ENCODE measurements around the gene ZNF516.
A peak's percentile ranks its signal among the peaks of the same experiment; 100 is the strongest.

ZNF516 gene

GRCh38 chr18:76379226-76380126 is 115.6 kb downstream of the ZNF516 start:
- peak; percentile 12 for DNase-seq

- DNase-seq = no peak
These were observed 116.4 kb downstream of the ZNF516 start for GRCh38 chr18:76378526-76379215.

- no peak for DNase-seq
These were observed 117.7 kb downstream of the ZNF516 start for GRCh38 chr18:76377359-76377756.

- no peak for DNase-seq
These were observed 118.2 kb downstream of the ZNF516 start for GRCh38 chr18:76376668-76377358.

DNA sequence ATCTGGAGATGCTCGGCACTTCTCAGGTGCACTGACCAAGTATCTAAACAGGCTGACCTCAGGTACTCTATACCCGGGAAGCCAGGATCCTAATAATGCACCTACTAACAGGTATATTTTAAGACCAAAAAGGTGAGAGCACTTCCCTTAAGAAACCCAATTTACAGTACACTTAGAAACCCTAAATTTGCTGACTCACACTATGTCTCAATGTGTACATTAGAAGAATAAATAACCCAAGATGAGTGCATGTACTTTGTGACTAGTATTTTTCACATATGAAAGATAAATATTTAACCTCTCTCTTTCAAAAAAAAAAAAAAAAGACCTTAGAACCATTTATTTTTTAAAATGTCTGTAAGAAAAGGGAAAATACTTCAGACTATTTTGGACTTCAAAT is 118.8 kb downstream of the ZNF516 start:
- no peak for DNase-seq

DNA sequence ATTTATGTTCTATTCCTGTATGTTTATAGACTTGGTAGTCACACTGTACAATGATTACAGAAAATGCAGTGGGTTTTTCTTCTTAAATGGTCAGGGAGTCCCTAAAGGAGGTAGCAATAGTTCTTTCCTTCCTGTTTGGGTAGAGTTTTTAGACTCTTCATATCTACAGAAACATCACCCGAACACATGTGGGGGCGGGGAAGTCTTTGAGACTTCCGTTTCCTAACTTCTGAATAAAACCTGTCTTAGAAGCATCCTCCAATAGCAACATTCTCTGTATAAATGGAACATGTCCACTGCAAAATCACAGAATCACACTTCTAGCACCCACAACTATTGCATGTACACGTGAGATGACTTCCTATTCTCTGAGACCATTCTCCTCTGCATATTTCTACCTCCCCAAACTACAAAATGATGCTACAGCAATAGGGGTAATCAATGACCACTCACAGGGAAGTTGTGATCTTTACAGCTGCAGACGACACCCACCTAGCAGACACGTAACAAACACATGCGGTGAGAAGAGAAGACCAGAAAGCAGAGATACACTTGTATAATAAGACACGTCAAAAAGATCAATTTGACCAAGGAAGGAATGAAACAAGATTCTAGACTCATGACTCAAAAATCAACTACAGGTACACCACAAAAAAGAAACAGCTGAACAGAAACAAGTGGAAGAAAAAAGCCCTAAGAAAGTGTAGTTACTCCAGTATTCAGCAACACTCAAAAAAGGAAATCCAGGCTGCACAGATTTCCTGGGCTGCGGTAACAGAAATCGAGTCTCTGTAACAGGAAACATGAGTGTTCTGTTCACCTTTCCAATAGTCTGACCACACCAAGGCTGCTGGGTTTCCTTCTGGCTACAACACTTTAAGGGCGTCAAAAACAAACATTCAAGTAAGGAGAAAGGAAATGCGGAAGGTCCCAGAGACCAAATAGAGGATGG is 120.4 kb downstream of the ZNF516 start:
- no peak for DNase-seq

GRCh38 chr18:76373297-76373696 is 121.7 kb downstream of the ZNF516 start:
- DNase-seq = no peak

GRCh38 chr18:76371301-76372203 is 123.5 kb downstream of the ZNF516 start:
- DNase-seq = no peak

DNA sequence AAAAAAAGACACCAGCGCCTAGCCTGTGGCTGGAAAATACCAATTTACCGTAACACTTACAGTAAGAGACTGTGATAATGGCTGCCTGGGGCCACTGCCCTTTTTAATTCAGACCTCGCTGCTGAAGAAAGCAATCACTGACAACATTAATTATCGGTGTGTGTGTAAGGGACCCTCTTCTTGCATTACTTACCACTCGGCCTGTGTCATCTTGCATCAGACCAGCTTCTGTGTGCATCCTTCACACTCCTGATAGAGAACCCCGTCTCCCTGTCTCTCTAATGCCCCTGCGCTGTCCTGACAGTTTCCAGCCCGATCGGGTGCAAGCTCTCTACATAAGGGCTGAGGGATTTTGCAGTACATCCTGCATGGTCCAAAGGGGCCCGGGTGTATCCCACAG is 124.4 kb downstream of the ZNF516 start:
- DNase-seq = no peak

- no peak for DNase-seq
These were observed 124.8 kb downstream of the ZNF516 start for GRCh38 chr18:76370201-76370600.

GRCh38 chr18:76369791-76370190 is 125.3 kb downstream of the ZNF516 start:
- no peak for DNase-seq

- DNase-seq = no peak
These were observed 126.1 kb downstream of the ZNF516 start for GRCh38 chr18:76368976-76369375.

- no peak for DNase-seq
These were observed 126.8 kb downstream of the ZNF516 start for GRCh38 chr18:76368271-76368670.

DNA sequence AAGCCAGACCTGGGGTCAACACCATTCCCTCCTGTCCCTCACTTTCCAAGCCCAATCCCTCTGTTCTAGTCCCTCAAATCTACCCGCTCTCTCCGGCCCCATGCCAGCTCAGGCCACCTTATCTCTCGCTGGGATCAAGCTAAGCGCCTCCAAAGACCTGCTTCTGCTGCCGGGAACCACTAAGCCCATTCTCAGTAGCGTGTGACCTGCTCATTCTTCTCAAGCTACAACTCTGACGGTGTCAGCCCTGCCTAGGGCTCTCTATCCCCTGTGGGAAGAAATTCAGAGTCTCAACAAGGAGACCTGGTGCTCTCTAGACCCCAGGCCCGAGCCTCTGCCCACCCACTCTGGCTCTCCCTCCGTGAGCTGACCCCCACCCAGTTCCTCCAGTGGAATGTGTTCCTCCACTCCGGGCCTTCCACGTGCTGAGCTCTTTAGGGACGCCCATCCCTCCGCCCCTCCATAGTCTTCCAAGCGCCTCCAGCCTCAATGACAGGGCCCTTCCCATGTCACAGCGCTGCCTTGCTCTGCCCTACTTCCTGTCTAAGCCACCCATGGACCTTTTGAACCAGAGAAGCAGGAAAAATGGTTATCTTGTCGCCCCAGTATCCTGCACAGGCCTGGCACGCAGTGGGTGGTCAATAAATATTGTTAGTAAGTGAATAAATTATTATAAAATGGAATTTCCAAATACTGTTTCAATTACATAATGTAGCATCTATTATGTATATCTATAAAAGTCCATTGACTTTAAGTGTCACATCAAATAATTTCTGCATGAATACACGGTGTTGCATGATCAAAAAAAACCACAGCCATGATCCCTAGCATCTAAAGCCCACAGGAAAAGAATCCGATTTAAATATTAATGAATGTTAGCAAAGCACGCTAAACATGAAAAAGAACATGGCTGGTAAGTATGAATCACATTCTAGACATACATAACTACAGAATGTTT is 127.6 kb downstream of the ZNF516 start:
- no peak for DNase-seq

DNA sequence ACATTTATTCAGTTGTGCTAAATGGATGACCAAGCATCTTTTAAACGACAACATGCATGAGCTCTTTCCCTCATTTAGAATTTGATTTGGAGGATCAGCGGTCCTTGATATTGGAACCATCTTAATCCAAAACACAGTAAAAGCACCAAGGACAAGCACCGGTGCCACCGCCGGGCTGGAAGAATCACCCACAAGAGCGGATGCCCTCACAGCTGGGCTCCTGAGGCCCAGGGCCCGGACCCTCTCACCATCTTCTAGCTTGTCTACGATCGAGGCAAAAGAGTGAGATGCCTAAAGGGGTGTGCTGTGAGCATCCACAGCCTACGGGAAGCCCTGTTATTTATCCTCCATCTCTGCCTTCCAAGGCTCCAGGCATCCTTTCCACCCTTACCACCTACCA is 129.5 kb downstream of the ZNF516 start:
- DNase-seq = no peak

GRCh38 chr18:76364282-76365259 is 130.5 kb downstream of the ZNF516 start:
- no peak for DNase-seq

DNA sequence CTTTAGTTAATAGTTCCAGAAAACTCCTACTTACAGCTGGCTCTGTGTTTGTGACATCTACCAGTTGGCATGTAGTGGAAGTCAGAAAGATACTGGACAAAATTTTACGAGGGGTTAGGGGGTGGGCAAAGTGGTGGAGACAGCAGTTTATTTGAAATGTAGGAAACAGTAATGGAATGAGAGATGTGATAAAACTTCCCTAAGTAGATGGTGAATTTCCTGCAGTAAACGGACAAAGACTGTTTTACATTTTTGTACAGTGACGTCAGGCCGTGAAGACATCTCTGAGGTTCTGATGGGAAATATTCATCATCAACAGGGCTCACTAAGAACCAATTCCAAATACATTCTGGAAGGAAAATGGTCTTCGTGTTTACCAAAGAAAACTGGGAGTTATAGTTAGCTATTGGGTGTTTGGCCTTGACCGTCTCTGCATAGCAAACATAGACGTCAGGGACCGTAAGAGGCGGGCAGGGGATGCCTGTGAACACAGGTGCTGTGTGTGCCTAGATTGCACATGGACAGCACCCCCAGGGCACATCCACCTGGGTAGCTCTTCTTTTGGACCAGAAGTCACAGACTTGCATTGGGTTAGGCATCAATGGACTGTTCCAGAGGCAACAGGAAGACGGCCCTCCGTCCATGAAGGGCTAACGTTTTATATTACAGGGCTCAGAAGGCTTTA is 131.5 kb downstream of the ZNF516 start:
- DNase-seq = no peak

DNA sequence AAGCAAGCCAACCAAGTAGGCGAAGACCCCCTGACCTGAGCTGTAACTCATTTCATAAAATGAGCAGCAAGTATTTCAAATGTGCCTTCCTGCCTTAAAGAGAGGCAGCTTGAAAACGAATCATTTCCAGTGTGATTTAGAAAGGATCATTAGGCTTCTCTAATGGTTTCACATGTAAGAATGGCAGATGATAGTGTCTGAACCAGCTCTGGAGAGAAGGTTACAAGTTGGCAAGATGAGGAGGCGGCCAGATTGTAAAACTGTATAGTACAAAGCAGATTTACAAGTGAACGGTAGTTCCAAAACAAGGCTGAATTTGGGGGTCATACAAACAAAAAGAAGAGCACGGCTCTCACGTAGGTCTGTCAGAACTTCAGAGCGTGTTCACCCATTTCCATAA is 132.4 kb downstream of the ZNF516 start:
- no peak for DNase-seq

Measured in activated gamma-delta T cell (primary cell).